Measurements from ENCODE around the gene PEMT.
"Not testable (repeated sequence)": the region's sequence is repeated elsewhere in the genome, so short reads cannot be mapped to it uniquely, and the experiment has no call there.

The PEMT gene, protein sequence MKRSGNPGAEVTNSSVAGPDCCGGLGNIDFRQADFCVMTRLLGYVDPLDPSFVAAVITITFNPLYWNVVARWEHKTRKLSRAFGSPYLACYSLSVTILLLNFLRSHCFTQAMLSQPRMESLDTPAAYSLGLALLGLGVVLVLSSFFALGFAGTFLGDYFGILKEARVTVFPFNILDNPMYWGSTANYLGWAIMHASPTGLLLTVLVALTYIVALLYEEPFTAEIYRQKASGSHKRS

DNA sequence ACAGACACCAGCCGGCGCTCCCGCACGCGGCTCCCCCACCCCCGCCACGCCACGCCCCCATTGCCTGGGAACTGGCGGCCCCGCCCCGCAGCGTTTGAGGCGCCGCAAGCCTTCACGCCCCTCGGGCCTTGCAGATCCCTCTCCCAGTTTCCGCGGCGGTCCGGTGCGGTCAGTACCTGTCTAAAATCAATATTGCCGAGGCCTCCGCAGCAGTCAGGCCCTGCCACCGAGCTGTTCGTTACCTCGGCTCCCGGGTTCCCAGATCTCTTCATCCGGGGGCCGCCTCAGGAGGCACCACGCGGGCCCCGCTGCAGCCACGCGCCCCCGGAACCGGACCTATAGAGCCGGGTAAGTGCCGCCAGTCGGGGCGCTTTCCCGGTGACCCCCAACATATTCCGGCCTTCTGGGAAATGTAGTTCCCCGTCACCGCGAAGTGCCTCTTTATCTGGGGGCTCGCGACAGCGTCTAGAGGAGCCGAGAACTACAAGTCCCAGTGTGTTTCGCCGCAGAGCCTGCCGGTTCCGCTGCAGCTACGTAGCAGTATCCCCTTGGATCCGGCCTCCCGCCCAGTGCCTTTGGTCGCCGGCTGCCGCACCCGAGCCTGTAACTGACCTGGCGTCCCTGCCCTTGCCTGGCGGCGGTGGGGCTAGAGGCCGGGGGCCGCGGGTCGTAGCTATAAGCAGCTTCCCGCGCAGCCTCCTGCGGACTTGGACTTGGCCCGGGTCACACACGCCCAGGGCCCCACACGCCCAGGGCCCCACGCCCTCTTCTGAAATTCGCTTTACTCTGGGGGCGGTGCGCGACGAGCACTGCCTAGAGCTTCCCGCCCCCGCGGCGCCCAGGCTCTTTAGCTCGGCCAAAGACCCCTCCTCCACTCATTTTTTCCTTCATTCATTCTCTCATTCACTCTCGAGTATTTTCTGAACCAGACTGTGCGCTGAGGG lies at the start of gene PEMT:
TSS of gene PEMT (minus strand) at position 354 of the 944 bp plus-strand sequence. CDS start at position 272, 82 bp downstream.
- no peak for FAIRE-seq

DNA sequence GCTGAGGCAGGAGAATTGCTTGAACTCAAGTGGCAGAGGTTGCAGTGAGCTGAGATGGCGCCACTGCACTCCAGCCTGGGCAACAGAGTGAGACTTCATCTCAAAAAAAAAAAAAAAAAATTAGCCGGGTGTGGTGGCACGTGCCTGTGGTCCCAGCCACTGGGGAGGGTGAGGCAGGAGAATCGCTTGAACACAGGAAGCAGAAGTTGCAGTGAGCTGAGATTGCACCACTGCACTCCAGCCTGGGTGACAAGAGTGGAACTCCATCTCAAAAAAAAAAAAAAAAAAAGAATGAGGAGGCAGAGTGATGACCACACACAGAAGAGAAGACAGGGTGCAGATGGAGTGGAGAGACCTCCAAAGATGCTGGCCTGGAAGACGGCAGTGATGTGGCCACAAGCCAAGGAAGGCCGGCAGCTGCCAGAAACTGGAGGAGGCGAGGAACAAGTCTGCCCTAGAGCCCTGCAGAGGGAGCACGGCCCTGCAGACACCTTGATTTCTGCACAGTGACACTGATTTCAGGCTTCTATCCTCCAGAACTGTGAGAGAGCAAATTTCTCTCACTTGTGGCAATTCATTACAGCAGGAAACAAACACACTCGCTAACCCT lies 48.3 kb upstream of the PEMT start:
- not testable (repeated sequence) for FAIRE-seq

DNA sequence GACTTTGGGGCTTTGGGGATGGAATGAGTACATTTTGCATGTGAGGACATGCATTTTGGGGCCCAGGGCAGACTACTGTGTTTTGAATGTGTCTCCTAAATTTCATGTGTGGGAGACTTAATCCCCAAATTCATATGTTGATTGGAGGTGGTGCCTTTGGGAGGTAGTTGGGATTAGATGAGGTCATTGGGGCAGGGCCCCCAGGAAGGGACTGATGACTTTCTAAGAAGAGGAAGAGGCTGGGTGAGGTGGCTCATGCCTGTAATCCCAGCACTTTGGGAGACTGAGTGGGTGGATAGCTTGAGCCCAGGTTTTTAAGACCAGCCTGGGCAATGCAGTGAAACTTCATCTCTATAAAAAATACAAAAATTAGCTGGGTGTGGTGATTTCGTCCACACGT lies 47.0 kb upstream of the PEMT start:
- no peak for FAIRE-seq

DNA sequence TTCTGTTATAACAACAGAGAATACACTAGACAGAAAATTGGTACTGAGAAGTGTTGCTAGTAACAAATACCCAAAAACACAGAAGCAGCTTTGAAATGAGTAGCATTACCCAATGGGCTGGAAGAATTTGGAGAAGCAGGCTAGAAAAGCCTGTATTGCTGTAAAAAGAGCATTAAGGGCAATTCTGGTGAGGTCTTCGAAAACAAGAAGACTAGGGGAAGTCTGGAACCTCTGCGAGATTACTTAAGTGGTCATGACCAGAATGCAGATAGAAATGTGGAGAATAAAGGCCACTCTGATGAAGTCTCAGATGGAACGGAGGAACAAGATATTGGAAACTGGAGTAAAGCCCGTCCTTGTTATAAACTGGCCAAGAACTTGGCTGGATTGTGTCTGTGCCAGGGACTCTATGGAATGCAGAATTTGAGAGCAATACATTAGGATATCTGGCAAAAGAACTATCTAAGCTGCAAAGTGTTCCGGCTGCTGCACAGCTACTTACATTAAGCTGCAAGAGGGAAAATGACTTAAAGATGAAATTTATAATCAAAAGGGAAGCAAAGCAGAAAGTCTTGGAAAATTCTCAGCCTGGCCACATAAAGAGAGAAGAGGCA lies 44.9 kb upstream of the PEMT start:
- no peak for FAIRE-seq

DNA sequence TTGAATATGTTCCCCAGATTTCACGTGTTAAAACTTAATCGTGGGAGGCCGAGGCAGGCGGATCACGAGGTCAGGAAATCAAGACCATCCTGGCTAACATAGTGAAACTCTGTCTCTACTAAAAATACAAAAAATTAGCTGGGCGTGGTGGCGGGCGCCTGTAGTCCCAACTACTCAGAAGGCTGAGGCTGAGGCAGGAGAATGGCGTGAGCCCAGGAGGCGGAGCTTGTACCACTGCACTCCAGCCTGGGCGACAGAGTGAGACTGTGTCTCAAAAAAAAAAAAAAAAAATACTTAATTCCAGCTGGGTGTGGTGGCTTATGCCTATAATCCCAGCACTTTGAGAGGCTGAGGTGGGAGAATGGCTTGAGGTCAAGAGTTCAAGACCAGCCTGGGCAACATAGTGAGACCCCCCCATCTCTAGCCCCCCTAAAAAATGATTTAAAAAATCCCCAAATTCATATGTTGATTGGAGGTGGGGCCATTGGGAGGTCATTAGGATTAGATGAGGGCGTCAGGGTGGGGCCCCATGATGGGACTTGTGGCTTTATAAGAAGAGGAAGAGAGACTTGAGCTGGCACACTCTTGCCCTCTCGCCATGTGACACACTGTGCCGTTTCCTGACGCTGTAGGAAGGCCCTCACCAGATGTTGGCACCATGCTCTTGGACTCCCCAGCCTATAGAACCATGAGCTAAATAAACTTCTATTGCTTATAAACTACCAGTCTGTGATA lies 44.2 kb upstream of the PEMT start:
- not testable (repeated sequence) for FAIRE-seq

DNA sequence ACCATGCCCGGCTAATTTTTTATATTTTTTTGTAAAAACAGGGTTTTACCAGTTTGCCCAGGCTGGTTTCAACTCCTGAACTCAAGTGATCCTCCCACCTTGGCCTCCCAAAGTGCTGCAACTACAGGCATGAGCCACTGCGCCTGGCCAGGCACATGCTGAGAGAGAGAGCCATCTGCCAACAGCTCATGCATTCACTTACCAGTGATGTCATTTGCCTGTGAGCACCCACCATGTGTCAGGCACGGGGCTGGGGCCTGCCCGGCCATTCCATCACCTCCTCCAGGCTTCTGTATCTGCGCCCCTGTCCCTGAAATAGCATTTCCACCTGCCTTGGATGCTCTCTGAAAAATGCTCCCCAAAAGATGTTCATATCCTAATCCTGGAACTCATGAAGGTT lies 43.6 kb upstream of the PEMT start:
- FAIRE-seq, result no peak

DNA sequence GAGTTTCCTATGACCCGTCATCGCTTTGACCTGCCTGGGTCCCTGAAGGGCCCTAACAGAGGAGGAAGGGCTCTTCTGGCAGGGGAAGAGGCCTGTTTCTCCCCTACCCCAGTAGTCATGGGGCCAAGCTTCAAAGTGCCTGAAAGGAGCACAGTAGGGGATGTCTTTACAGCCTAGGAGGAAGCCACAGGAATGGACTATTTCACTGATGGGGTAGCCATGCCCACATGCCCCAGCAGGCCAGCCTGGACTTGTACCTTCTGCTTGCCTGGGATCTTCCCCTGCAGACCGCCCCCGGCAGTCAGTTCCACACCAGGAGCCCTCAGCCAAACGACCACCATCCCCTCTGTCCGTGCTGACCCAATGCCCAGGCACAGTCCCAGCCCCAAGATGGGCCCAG lies 41.8 kb upstream of the PEMT start:
- no peak for FAIRE-seq

DNA sequence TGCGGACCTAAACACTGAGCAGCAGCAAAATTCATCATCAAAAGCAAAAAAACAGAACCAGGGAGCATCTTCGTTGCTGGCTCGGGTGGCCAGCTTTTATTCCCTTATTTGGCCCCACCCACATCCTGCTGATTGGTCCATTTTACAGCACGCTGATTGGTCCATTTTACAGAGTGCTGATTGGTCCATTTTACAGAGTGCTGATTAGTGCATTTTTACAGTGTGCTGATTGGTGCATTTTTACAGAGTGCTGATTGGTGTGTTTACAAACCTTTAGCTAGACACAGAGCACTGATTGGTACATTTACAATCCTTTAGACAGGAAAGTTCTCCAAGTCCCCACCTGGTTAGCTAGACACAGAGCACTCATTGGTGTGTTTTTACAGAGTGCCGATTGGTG lies 41.2 kb upstream of the PEMT start:
- not testable (repeated sequence) for FAIRE-seq

DNA sequence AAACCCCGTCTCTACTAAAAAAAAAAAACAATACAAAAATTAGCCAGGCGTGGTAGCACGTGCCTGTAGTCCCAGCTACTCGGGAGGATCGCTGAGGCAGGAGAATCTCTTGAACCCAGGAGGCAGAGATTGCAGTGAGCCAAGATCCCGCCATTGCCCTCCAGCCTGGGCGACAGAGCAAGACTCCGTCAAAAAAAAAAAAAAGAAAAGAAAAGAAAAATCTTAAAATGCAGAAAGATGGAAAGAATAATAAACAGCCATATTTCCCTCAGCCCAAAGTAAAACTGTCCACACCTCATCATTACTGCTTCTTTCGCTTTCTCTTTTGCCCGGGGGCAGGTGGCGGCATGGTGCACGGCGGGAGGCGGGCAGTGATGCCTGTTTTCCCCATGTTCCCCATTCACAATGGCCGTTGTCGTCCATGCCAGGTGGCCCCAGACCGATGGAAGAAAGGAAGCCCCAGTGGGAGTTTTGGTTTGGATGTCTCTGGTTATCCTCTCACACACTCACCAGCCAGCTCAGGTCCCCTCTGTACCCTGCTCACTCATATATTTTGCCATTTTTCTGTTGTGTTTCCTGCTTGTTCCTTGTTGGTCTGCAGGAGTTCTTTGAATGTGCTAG lies 37.0 kb upstream of the PEMT start:
- no peak for FAIRE-seq

DNA sequence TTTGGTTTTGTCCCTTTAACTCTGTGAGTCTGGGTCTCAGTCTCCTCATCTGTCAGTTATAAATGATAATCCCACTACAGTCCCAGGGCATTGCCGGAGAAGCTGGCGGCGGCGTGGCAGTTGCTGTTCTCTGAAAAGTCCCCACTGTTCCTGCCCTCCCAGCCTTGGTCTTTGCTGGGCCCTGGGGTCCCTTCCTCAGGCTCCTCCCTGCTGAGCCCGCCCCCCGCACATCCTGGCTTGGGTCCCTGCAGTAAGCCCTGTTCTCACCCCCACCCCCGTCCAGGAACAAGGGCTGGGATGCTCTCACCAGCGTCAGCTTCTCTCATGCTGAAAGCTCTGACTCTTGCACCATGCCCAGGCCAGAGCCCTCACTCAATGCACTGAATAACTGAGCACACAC lies 35.3 kb upstream of the PEMT start:
- no peak for FAIRE-seq

DNA sequence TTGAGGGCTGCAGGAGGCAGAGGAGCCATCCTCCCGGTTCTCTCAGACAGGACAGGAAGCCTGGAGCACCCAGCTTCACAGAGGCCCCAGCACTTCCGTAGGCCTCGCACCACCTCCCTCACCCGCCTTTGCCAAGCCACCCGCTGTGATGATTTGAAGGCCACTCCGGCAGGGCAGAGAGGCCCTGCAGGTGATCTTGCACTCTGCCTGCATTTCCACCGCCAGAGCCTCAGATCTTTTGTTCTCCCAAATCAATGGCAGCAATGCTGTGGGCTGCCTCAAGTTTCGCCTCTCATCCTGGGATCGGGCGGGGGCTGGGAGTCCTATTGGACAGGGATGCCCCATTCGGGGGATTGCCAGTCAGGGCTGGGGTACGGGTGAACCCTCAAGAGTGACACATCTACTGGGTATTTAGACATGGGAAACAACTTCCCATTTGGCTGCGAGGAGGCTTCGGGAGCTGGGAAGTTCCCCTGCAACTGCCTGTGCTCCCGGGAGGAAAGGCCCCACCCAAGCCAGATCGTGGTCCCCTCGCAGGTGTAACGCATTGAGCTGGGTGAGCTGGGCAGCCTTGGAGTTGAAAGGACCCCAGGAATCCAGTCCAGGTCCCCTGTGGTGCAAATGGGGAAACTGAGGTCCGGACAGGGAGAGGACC lies 34.8 kb upstream of the PEMT start:
- FAIRE-seq, result no peak

DNA sequence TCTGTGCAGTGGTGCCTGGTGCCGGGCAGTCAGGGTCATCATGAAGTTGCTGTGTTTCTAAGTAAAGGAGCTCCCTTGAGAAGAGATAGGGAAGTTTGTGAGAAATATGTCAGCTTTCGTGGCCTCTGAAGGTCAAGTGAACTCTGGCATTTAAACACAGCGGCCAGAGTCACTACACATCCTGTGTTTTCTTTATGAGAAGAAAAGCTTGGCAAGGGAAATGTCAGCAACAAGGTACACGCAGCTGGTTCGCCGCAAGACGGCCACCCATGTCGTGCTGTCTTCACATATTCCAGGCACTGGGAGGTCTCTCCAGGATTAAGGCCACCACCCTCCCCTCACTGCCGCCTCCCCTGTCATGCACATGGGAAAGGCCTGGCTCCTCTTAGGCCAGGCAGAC lies 33.2 kb upstream of the PEMT start:
- FAIRE-seq, result no peak

DNA sequence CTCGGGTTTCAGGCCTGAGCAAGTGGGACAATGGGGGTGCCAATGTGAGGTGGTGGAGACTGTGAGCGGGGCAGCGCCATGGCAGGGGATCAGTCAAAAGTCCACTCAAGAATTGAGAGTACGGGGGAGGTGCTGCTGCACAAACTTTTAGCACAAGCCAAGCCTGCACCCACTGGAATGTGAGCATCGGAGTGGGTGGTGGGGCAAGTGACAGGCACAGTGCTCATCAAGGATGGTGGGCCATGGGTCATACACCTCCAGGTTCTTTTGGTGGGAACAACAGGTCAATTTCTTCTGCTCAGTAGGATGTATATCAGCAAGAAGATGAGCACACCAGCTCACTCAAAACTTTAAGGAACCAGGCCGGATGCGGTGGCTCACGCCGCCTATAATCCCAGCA lies 32.4 kb upstream of the PEMT start:
- FAIRE-seq, result no peak

DNA sequence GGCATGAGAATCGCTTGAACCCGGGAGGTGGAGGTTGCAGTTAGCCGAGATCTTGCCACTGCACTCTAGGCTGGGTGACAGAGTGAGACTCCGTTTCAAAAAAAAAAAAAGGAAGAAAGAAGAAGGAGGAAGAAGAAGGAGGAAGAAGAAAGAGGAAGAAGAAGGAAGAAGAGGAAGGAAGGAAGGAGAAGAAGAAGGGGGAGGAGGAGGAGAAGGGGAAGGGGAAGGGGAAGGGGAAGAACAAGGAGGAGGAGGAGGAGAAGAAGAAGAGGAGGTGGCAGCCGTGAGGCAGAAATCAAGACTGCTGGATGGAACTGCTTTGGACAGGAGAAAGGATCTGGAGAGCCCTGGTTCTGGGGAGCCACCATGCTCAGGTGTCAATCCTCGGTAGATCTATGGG lies 29.7 kb upstream of the PEMT start:
- no peak for FAIRE-seq

DNA sequence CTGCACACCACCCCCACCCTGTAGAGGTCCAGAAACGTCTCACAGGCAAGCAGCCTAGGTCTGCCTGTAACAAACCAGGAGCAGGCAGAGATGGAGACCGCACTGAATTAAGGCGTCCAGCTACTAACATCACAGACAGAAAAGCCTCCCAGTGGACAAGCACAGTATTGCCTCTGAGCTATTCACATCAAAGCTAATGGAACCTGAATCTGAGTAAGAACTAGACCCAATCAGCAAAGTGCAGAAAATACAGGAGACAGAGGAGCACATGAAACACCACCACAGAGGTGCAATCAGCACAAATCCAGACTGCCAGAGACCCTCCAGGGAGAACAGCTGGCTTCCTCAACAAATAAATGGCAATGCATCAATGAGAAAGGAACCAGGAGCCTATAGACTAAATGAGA lies 22.2 kb upstream of the PEMT start:
- FAIRE-seq, result no peak

DNA sequence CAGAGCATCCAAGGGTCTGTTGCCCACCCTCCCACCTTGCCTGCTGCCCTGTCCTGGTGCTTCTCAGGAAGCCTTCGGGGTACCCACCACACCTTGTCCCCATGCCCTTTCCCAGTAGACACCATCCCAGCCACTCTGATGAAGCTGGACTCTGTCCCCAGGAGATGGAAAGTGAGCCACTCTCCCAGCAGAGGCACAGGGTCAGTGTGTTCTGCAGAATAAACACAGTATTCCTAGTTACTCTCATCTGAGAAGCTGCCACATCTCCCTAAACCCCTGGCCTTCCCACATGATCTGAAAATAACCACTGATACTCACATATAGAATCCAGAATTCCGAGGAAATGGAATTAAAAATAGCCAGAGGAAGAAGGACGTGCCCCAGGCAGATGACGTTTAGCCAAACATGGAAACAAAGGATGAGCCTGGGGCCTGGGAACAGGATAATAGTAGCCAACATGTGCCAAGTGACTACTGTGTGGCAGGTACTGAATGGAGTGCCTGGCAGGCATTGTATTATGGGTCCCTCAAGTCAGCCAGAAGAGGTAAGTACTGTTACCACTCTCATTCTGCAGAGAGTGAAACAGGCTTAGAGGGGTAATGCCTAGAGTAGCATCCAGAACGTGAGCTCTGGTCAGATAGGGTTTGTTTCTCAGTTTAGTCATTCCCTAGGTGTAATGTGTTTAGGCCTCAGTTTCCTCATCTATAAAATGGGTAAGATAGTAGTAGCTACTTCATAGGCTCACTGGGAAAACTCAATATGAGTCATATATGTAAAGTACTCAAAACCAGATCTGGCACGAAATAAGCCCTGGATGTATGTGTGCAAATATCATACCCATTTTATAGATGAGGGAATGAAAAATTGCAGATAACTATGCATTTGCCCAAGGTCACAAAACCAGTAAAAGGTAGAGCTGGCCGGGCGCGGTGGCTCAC lies 20.8 kb upstream of the PEMT start:
- no peak for FAIRE-seq

DNA sequence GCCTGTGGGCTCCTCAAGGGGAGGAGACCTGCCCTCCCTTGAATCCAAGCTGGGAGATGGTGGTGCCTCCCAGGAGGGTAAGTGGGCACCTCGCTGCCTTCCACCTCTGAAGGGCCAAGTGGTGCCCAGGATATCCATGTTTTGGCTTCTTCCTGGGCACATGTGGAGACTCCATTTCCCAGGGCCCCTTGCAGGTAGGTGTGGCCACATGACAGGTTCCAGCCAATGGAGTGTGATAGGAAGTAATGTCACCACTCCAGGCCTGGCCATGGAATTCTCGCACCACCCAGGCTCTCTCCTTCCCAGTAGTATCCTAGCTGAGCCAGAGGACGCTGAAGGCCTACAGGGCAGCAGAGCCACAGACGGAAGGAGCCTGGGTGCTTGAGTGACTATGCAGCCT lies 17.6 kb upstream of the PEMT start:
- FAIRE-seq, result no peak

DNA sequence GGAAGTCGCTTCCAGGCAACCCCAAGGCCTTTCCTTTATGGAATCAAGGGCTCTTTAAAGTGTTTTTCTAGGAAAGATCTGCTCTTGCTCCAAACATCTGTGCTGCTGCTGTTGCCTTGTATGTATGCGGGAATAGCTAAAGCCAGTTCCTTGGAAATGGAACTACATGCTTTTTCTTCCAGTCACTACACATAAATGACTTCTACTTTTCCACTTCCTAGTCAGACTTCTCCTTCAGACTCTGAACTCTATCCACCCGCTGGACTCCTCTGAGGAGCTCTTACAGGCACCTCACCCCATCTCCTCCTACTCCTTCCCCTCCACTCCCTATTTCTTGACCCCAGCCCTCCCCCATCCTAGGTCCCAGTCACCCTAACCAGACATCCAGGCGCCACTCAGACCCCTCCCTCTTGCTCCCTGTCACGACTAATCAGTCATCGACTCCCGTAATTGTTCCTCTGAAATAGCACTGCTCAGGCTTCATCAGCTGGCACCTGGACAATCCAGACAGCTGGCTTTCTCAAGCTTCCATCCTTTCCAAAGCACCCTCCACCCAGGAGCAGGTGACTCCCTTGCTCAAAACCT lies 15.0 kb upstream of the PEMT start:
- no peak for FAIRE-seq

DNA sequence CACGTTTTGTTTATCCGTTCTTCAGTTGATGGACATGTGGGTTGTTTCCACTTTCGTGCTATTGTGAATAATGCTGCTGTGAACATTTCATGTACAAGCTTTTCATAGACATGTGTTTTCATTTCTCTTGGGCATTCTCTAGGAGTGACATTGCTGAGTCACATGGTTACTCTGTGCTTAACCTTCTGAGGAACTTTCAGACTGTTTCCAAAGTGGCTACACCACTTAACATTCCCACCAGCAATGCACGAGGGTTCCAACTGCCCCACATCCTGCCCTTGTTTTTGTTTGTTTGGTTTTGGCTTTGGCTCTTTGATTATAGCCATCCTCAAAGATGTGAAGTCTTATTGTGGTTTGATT lies 14.2 kb upstream of the PEMT start:
- FAIRE-seq, result no peak

DNA sequence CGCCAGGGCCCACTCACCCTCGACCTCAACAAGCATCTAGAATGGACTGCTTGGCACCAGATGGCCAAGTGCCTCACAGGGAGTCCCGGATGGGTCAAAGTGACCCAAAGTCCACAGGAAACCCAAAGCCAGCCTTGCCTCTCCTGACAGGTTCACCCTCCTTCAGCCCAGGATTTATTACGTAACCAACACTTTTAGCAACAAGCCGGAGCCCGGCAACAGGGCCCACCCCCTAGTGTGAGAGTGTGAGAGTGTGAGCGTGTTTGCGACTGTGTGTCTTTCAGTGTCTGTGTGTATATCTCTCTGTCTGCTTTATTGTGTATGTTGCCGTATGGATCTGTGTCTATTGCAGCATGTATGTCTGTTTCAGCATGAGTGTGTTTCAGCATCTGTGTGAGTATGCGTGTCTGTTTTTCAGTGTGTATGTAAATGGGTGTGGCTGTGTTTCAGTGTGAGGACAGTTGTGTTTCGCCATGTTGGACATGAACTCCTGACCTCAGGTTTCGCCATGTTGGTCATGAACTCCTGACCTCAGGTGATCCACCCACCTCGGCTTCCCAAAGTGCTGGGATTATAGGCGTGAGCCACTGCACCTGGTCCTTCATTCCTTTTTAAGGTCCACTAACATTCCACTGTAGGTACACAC lies 13.7 kb upstream of the PEMT start:
- no peak for FAIRE-seq

Data from colon (tissue), 2 donors.